ENCODE measurements around the gene TIMP1. TPM values are rescaled to one million over a fixed set of nuclear protein-coding genes. Genes with fewer than 3 reads are reported as not detected.

TIMP1 gene
- 403 and 405 TPM in 2 replicates for total RNA-seq
- long read RNA-seq, transcript TIMP1-201 (6 exons, 892 nt): major isoform, 88 of 93 reads
- long read RNA-seq, partial matches to known transcripts: 1 of 93 reads
- long read RNA-seq, other reads (novel, unspliced or antisense): 1 of 93 reads

DNA sequence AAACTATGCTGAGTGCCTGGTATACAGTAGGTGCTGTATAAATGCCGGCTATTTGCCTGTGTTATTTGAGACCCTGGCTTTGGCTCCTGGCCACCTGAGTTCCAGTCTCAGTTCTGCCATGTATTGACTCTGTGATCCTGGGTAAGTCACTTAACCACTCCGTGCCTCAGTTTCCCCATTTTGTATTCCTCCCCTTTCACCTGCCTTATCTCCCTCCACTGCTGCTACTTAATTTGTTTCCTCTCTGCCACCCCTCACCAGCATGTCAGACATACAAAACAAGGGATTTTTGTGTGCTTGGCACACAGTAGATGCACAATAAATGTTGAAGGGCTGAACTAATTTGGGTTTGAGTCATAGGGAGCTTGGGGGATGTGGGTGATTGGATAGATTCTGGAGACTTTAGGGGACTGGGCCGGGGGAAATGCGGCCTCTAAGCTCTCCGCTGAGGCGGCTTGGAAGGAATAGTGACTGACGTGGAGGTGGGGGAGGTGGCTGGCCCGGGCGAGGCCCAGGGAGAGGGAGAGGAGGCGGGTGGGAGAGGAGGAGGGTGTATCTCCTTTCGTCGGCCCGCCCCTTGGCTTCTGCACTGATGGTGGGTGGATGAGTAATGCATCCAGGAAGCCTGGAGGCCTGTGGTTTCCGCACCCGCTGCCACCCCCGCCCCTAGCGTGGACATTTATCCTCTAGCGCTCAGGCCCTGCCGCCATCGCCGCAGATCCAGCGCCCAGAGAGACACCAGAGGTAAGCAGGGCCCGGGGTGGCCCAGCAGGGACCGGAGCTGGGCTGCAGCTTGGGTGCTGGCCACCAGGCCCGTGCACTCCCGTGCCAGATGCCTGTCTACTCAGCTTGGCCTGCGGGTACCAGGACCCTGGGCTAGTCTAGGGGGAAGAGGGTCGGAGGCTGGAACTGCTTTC is at the start of gene TIMP1:
TIMP1 (plus strand) TSS at position 706 of the 917 bp plus-strand sequence. CDS start 980 bp downstream, outside the sequence.
- peak; percentile 94 for DNase-seq (ENCODE audit: extremely low spot score, unreplicated experiment)
- Mint-ChIP-seq H3K4me1 (ENCODE audit: unreplicated experiment) (peaks cover 29% of the 10 kb centered on the region), H3K27ac (ENCODE audit: unreplicated experiment) (peak within 1 kb of the TSS; percentile 68), H3K27me3 (ENCODE audit: unreplicated experiment) (no peaks in the 10 kb centered on the region), H3K36me3 (ENCODE audit: unreplicated experiment) (peaks cover 4% of the 10 kb centered on the region), H3K9me3 (ENCODE audit: unreplicated experiment) (no peaks in the 10 kb centered on the region), H3K4me3 (ENCODE audit: unreplicated experiment) (peak within 1 kb of the TSS; percentile 70)
- TF ChIP-seq CTCF (IDR thresholded peaks at IDR 0.05): no peak

GRCh38 chrX:47539860-47540259 is 42.4 kb upstream of the TIMP1 start:
- TF ChIP-seq CTCF (IDR thresholded peaks at IDR 0.05): no peak
- no peaks in the 10 kb centered on the region for H3K36me3 Mint-ChIP-seq (ENCODE audit: unreplicated experiment)
- no peaks in the 10 kb centered on the region for H3K27me3 Mint-ChIP-seq (ENCODE audit: unreplicated experiment)
- no peak for DNase-seq (ENCODE audit: extremely low spot score, unreplicated experiment)
- no peak overlapping the region for H3K27ac Mint-ChIP-seq (ENCODE audit: unreplicated experiment)
- H3K9me3 Mint-ChIP-seq (ENCODE audit: unreplicated experiment): peaks cover 5% of the 10 kb centered on the region
- peaks cover 8% of the 10 kb centered on the region for H3K4me1 Mint-ChIP-seq (ENCODE audit: unreplicated experiment)
- no peak overlapping the region for H3K4me3 Mint-ChIP-seq (ENCODE audit: unreplicated experiment)

DNA sequence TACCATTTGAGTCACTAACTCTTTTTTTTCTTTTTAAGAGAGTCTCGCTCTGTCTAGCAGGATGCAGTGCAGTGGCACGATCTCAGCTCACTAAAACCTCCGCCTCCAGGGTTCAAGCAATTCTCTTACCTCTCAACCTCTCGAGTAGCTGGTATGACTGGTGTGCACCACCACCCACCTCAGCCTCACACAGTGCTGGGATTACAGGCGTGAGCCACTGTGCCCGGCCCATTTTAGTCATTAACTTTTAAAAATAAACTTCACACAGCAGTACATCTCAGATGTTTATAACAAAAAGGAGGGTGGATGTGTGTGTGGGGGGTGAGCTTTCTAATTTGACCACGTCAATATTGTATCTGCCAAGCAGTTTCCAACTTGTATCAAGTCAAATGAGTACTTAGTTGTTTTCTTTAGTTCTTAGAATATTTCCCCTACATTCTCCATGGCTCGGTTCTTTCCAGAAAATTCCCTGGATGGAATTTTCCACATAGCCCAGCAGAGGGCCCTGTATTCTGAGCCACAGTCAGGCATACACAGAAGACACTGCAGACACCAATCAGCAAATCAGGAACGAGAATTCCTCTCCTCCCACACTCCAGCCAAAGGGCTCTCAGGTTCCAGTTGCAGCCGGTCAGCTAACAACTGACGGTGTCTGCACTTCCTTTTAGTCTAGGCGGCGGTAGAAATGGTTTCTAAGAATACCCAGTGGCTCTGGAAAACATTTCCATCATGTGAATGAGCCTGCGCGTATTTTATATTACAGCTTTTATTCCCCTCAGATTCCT is 41.3 kb upstream of the TIMP1 start:
- no peaks in the 10 kb centered on the region for H3K9me3 Mint-ChIP-seq (ENCODE audit: unreplicated experiment)

DNA sequence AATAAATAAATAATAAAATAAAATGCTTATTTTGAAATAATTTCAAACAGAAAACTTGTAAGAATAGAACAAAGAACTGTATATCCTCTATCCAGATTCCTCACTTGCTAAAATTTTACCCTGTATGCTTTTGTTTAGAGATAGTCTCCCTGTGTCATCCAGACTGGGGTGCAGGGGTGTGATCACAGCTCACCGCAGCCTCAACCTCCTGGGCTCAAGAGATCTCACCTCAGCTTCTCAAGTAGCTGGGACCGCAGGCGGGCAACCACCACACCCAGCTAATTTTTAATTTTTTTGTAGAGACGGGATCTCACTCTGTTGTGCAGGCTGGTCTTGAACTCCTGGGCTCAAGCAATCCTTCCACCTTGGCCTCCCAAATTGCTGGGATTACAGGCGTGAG is 38.7 kb upstream of the TIMP1 start:
- TF ChIP-seq CTCF (IDR thresholded peaks at IDR 0.05): no peak
- H3K9me3 Mint-ChIP-seq (ENCODE audit: unreplicated experiment): no peaks in the 10 kb centered on the region
- no peaks in the 10 kb centered on the region for H3K27me3 Mint-ChIP-seq (ENCODE audit: unreplicated experiment)
- no peak overlapping the region for H3K4me3 Mint-ChIP-seq (ENCODE audit: unreplicated experiment)
- H3K36me3 Mint-ChIP-seq (ENCODE audit: unreplicated experiment): no peaks in the 10 kb centered on the region
- no peak for DNase-seq (ENCODE audit: extremely low spot score, unreplicated experiment)
- no peak overlapping the region for H3K27ac Mint-ChIP-seq (ENCODE audit: unreplicated experiment)
- H3K4me1 Mint-ChIP-seq (ENCODE audit: unreplicated experiment): peaks cover 8% of the 10 kb centered on the region

More for the DNA sequence above, 41.3 kb upstream of the TIMP1 start:
- H3K27me3 Mint-ChIP-seq (ENCODE audit: unreplicated experiment): no peaks in the 10 kb centered on the region
- TF ChIP-seq CTCF (IDR thresholded peaks at IDR 0.05): peak; percentile 64
- no peak overlapping the region for H3K4me3 Mint-ChIP-seq (ENCODE audit: unreplicated experiment)
- peaks cover 8% of the 10 kb centered on the region for H3K4me1 Mint-ChIP-seq (ENCODE audit: unreplicated experiment)
- H3K36me3 Mint-ChIP-seq (ENCODE audit: unreplicated experiment): no peaks in the 10 kb centered on the region
- DNase-seq (ENCODE audit: extremely low spot score, unreplicated experiment): peak; percentile 88
- H3K27ac Mint-ChIP-seq (ENCODE audit: unreplicated experiment): peak overlapping the region; percentile 82

Measured in osteocyte (in vitro differentiated cells).